Hair follicle dermal papilla cell (primary cell): Measurements from ENCODE around the gene PKD1. TPM values are rescaled to one million over a fixed set of nuclear protein-coding genes. Genes with fewer than 3 reads are reported as not detected.

Source experiments
- small RNA-seq: library from RNA; depleted of rRNA; stranded (forward); fragments of <200 nt; gene quantifications from one replicate; pipeline ENCODE3, GENCODE V24; 2012
- total RNA-seq: library from RNA; depleted of rRNA; stranded (reverse); fragments of >200 nt; gene quantifications from 2 replicates; pipeline ENCODE4 v1.2.3, GENCODE V29; 2012

Gene PKD1
- 179 and 232 TPM in 2 replicates for total RNA-seq

DNA sequence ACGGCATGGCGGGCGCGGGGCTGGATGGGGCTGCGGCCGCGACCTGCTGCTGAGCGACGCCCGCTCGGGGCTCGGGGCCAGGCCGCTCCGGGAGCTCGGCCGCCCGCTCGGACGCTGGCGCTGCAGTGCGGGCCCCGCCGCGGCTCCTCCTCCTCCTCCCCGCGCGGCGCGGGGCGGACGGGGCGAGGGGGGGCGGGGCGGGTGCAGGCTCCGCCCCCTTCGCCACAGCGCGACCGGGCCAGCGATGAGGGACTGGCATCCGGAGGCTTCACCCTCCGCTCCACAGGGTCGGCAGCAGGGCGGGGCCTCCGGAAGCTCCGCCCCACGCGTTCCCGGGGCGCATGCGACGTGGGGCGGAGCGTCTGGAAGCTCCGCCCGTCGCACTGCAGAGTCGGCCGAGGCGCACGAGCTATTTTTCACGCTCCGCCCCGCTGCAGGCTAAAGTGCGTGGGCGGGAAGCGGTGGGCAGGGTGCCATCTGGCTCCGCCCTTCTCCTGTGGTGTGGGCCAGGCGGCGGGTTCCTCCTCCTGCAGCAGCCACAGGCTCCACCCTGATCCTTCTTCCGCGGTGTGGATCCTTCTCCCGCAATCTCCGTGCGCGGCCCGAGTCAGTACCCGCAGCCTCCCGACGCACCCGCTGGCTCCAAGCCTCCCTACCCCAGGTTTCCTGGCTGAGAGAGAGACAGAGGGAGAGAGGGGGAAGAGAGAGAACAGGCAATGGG is at the start of gene PKD1:
Gene PKD1 (minus strand): TSS at position 129 of the 721 bp plus-strand sequence. CDS start 209 bp downstream, outside the sequence.

DNA sequence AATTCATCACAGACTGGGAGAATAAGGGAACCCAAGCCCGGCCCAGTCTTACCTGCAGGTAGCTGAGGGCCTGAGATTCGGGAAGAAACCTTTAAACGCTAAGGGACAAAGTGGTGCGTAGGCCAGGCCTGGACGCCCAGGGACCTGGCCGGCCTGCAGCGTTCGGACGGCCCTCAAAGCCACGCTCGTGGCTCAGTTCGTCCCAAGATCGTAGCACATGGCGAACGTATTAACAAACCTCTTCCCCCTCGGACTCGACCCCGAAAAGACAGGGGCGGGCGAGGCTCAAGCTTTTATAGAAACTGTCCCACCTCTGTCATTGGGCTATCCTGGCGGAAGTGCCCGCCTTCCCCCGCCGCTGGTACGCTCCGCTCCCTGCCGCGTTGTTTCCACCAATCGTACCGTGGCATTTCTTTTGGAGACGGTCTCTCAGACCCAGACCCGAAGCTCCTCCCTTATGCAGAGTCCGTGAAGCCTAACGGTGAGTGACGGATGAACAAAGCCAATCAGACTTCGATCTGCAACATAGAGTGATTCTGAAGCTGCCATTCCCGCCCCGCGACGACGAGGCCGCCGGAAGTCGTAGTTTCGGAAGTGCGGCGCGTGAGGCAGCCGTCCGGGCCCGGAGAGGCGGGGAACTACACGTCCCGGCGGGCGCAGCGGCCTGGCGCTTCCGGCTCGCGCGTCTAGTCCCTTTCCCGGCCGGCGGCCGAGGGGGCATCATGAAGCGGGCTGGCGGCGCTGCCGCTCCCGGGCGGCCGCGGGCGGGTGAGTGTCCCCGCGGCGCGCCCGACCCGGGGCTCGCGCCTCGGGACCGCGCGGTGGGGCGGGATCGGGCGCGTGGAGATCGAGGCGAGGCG is 19.6 kb upstream of the PKD1 start, which contains the start of gene TRAF7:
Gene TRAF7 (plus strand): TSS at position 692 of the 860 bp plus-strand sequence. CDS start 8,139 bp downstream, outside the sequence.

DNA sequence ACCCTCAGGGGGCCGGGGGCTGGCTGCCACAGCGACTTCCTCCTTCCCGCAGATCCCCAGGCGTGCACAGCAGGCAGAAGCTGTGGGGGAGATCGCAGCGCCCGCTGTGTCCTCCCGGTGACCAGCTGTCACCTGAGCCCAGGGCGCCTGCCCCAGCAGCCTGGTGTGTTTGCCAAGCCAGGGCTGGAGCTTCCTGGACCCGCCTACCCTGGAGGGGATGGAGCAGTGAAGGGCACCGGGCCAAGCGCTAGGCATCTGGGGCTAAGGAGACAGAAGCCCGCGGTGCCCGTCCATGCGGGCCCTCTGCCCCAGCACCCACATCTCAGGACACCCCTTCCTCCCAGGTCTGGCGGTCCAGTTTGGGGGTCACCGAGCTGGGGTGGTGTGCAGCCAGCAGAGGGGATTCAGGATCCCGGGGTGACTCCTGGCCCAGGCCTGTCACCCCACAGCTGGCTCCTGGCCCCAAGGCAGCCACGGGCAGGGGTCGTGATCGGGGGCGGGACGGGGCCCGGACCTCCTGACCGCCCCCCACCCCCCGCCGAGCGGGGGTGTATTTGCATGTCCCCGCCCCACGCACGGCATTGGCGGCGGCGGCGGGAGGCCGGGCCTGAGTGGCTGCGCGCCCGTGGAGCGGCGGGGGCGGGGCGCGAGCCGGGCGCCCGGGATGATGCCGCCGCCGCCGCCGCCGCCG is 12.4 kb upstream of the PKD1 start, which contains the start of gene RAB26:
Gene RAB26 (plus strand): TSS at position 645 of the 691 bp plus-strand sequence. CDS start 159 bp downstream, outside the sequence.

DNA sequence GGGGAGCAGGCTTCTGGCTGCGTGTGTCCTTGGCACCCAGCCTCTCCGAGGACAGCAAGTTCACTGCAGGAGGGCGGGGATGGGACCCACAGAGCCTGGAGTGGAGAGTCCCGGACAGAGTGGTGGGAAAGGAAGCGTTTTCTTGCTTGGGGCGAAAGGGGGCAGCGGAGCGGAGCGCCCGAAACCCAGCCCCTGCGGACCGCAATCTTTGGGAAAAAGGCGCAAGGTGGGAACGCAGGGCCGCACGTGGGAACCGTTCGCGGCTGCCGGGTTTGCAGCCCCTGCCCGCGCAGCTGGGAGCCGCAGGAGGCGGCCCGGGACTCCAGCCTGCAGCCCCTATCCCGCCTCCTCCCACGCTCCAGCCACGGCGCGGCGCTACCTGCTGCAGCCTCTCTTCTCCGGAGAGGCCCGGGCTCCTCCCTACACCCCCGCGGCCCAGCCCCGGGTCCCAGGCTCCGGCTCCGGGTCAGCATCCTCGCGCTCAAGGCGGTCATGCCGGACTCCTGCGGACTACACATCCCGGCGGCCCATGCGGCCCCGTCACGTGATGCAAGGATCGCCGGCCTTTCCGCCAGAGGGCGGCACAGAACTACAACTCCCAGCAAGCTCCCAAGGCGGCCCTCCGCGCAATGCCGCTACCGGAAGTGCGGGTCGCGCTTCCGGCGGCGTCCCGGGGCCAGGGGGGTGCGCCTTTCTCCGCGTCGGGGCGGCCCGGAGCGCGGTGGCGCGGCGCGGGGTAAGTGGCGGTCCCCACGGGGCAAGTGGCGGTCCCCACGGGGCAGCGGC is 88.2 kb downstream of the PKD1 start, which contains the start of the genes NTHL1 and TSC2:
Gene NTHL1 (minus strand): TSS at position 505 of the 786 bp plus-strand sequence. CDS start 11 bp downstream, at position 494.
Gene TSC2 (plus strand): TSS at position 656 of the 786 bp plus-strand sequence. CDS start 631 bp downstream, outside the sequence.

Small RNA genes lying within 50 kb of the gene (small RNA-seq; reads per million reads assigned to genes)
- gene MIR1225 (not detected), gene MIR3180-5 (not detected), gene MIR4516 (not detected), gene RF00019 (not detected), gene SNORD60 (not detected)

Other genes with a start within 250 kb of the PKD1 start
- 0.16 TPM in 1 of 2 replicates, not detected in the other for gene HS3ST6, start 217.5 kb downstream of the PKD1 start, total RNA-seq
- gene MSRB1, start 192.7 kb downstream of the PKD1 start, total RNA-seq: 15.3 and 24.9 TPM in 2 replicates
- not detected in 2 replicates for gene RPL3L, start 181.2 kb downstream of the PKD1 start, total RNA-seq
- 63.9 and 89.5 TPM in 2 replicates for gene NDUFB10, start 176.4 kb downstream of the PKD1 start, total RNA-seq
- 1,254 and 1,380 TPM in 2 replicates for gene RPS2, start 171.1 kb downstream of the PKD1 start, total RNA-seq
- gene RNF151, start 169.0 kb downstream of the PKD1 start, total RNA-seq: not detected in 2 replicates
- gene TBL3, start 163.8 kb downstream of the PKD1 start, total RNA-seq: 23.9 and 26.9 TPM in 2 replicates
- gene NOXO1, start 154.4 kb downstream of the PKD1 start, total RNA-seq: 0.12 TPM in 1 of 2 replicates, not detected in the other
- gene GFER, start 151.7 kb downstream of the PKD1 start, total RNA-seq: 10.7 and 11.4 TPM in 2 replicates
- gene SYNGR3, start 145.9 kb downstream of the PKD1 start, total RNA-seq: 1.1 and 1.9 TPM in 2 replicates
- 30.1 and 30.8 TPM in 2 replicates for gene ZNF598, start 126.1 kb downstream of the PKD1 start, total RNA-seq
- not detected in 2 replicates for gene NPW, start 116.1 kb downstream of the PKD1 start, total RNA-seq
- 33.9 and 35.0 TPM in 2 replicates for gene NHERF2, start 109.0 kb downstream of the PKD1 start, total RNA-seq
- gene NTHL1, start 88.1 kb downstream of the PKD1 start, total RNA-seq: 23.6 and 24.7 TPM in 2 replicates
- 73.8 and 84.7 TPM in 2 replicates for gene TSC2, start 87.9 kb downstream of the PKD1 start, total RNA-seq
- gene RAB26, start 12.7 kb upstream of the PKD1 start, total RNA-seq: 0.61 and 0.97 TPM in 2 replicates
- 60.2 and 78.9 TPM in 2 replicates for gene TRAF7, start 19.9 kb upstream of the PKD1 start, total RNA-seq
- gene CASKIN1, start 60.7 kb upstream of the PKD1 start, total RNA-seq: 0.12 and 0.16 TPM in 2 replicates
- gene MLST8, start 69.6 kb upstream of the PKD1 start, total RNA-seq: 38.0 and 41.0 TPM in 2 replicates
- gene BRICD5, start 75.0 kb upstream of the PKD1 start, total RNA-seq: 0.65 and 1.1 TPM in 2 replicates
- 9.9 and 12.4 TPM in 2 replicates for gene PGP, start 78.9 kb upstream of the PKD1 start, total RNA-seq
- gene E4F1, start 87.7 kb upstream of the PKD1 start, total RNA-seq: 27.2 and 33.3 TPM in 2 replicates
- gene DNASE1L2, start 100.5 kb upstream of the PKD1 start, total RNA-seq: 0.85 and 0.97 TPM in 2 replicates
- 35.7 and 37.3 TPM in 2 replicates for gene ECI1, start 115.7 kb upstream of the PKD1 start, total RNA-seq
- gene RNPS1, start 132.2 kb upstream of the PKD1 start, total RNA-seq: 68.7 and 69.3 TPM in 2 replicates
- gene ABCA3, start 204.8 kb upstream of the PKD1 start, total RNA-seq: 0.36 and 1.9 TPM in 2 replicates